Smooth muscle cell (in vitro differentiated cells): Measurements from ENCODE around the gene CDH12. TPM values are rescaled to one million over a fixed set of nuclear protein-coding genes. Genes with fewer than 3 reads are reported as not detected.
"Not testable (repeated sequence)": the region's sequence is repeated elsewhere in the genome, so short reads cannot be mapped to it uniquely, and the experiment has no call there.

ENCODE experiments used
- DNase-seq: peaks from one replicate; lab custom pipeline; 2025; ENCODE audit not compliant: unreplicated experiment; lab: John Stamatoyannopoulos, UW
- H2AFZ ChIP-seq: fragments of 200-600 bp; sonication (generic); 2 replicates; pipeline ENCODE4 v1.6.0; 2016; ENCODE audit warnings: antibody characterized with exemption, low read depth, mild to moderate bottlenecking
- H3F3A ChIP-seq: fragments of 200-600 bp; sonication (generic); 2 replicates; pipeline ENCODE4 v1.6.0; 2017; ENCODE audit warnings: antibody characterized with exemption, low read depth
- H3K27ac ChIP-seq: fragments of 200-600 bp; sonication (generic); 2 replicates; pipeline ENCODE4 v1.5.1; 2016; ENCODE audit warnings: low read depth, mild to moderate bottlenecking
- H3K27me3 ChIP-seq: fragments of 200-600 bp; sonication (generic); 2 replicates; pipeline ENCODE4 v1.6.1; 2016; ENCODE audit warnings: low read depth, mild to moderate bottlenecking
- H3K36me3 ChIP-seq: fragments of 200-600 bp; sonication (generic); 2 replicates; pipeline ENCODE4 v1.5.1; 2016; ENCODE audit warnings: low read depth
- H3K4me1 ChIP-seq: fragments of 200-600 bp; sonication (generic); 2 replicates; pipeline ENCODE4 v1.5.1; 2016; ENCODE audit warnings: low read depth
- H3K4me2 ChIP-seq: fragments of 200-600 bp; sonication (generic); 2 replicates; pipeline ENCODE4 v1.6.0; 2016; ENCODE audit warnings: mild to moderate bottlenecking
- H3K4me3 ChIP-seq: fragments of 200-600 bp; sonication (generic); 2 replicates; pipeline ENCODE4 v1.5.1; 2016; ENCODE audit warnings: mild to moderate bottlenecking
- H3K79me2 ChIP-seq: fragments of 200-600 bp; sonication (generic); 2 replicates; pipeline ENCODE4 v1.6.0; 2016; ENCODE audit warnings: low read depth, mild to moderate bottlenecking
- H3K9ac ChIP-seq: fragments of 200-600 bp; sonication (generic); 2 replicates; pipeline ENCODE4 v1.6.0; 2016; ENCODE audit warnings: low read depth
- H3K9me3 ChIP-seq: fragments of 200-600 bp; sonication (generic); replicated peaks from 2 replicates; pipeline ENCODE4 v1.5.1; 2016; ENCODE audit warnings: low read depth
- H4K20me1 ChIP-seq: fragments of 200-600 bp; sonication (generic); 2 replicates; pipeline ENCODE4 v1.6.0; 2016; ENCODE audit warnings: low read depth
- WGBS: methylation state at CpG from one replicate; pipeline ENCODE4 v1.1.7; 2016; ENCODE audit warnings: low lambda C conversion rate; 5-methylcytosine and 5-hydroxymethylcytosine counted together
- polyA plus RNA-seq: library from polyadenylated mRNA; unstranded; fragments of >200 nt; fragmentation: Nextera tagmentation; extraction: Ambion mirVana; gene quantifications from 2 replicates; pipeline ENCODE4 v1.2.1, GENCODE V29; 2016
- total RNA-seq: library from RNA; depleted of rRNA; stranded (reverse); fragments of >200 nt; gene quantifications from 2 replicates; pipeline ENCODE4 v1.2.3, GENCODE V29; 2014
- TF ChIP-seq, protein P1 (sequence below): fragments of 200-600 bp; sonication (generic); IDR thresholded peaks from 2 replicates; pipeline ENCODE4 v1.5.1; 2017; ENCODE audit warnings: borderline replicate concordance, mild to moderate bottlenecking, antibody characterized with exemption; ENCODE audit not compliant: insufficient read depth, poor library complexity, severe bottlenecking

Gene CDH12
- total and polyA plus RNA-seq, 2 experiments from 2014 or later = not detected

DNA sequence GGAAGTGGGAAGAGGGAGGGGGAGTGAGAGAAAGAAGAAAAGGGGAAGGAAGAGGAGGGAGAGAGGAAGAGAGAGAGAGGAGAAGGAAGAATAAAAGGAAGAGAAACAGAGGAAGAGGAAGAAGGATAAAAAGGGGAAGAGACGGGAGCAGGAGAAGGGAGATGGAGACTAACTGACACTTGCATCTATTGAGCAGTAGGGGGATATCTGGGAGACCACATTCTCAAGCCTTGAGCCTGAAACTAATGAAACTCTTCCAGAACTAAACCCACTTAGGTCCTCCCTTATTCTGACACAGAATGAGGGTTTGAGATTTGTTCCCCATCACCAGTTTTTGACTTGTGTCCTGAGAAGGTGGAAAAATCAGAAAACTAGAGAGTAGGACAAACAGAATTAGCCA, 533.3 kb downstream of the CDH12 start:
- Histone ChIP-seq H3K27ac (no peak overlapping the region), H3K4me2 (no peak overlapping the region), H4K20me1 (no peaks in the 10 kb centered on the region), H3K4me1 (no peaks in the 10 kb centered on the region), H3K4me3 (no peak overlapping the region), H3K9ac (no peak overlapping the region), H3K36me3 (no peaks in the 10 kb centered on the region), H3K27me3 (no peaks in the 10 kb centered on the region), H3K79me2 (no peaks in the 10 kb centered on the region), H2AFZ (no peak overlapping the region), H3K9me3 (no peaks in the 10 kb centered on the region), H3F3A (no peaks in the 10 kb centered on the region)
- TF ChIP-seq, protein P1, sequence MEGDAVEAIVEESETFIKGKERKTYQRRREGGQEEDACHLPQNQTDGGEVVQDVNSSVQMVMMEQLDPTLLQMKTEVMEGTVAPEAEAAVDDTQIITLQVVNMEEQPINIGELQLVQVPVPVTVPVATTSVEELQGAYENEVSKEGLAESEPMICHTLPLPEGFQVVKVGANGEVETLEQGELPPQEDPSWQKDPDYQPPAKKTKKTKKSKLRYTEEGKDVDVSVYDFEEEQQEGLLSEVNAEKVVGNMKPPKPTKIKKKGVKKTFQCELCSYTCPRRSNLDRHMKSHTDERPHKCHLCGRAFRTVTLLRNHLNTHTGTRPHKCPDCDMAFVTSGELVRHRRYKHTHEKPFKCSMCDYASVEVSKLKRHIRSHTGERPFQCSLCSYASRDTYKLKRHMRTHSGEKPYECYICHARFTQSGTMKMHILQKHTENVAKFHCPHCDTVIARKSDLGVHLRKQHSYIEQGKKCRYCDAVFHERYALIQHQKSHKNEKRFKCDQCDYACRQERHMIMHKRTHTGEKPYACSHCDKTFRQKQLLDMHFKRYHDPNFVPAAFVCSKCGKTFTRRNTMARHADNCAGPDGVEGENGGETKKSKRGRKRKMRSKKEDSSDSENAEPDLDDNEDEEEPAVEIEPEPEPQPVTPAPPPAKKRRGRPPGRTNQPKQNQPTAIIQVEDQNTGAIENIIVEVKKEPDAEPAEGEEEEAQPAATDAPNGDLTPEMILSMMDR = no peak
- DNase-seq = no peak
- WGBS = 22% methylated on average over 1 of the region's 1 CpG

GRCh38 chr5:22316294-22316693, 536.9 kb downstream of the CDH12 start:
- H3K4me3 ChIP-seq = no peak overlapping the region
- no peak overlapping the region for H3K4me2 ChIP-seq
- TF ChIP-seq, protein P1 = no peak
- no peak overlapping the region for H3K9ac ChIP-seq
- H3K36me3 ChIP-seq = no peaks in the 10 kb centered on the region
- no peaks in the 10 kb centered on the region for H4K20me1 ChIP-seq
- no peak overlapping the region for H2AFZ ChIP-seq
- no peaks in the 10 kb centered on the region for H3K79me2 ChIP-seq
- no peak for DNase-seq
- H3K9me3 ChIP-seq = no peaks in the 10 kb centered on the region
- H3K27ac ChIP-seq = no peak overlapping the region
- no peaks in the 10 kb centered on the region for H3K4me1 ChIP-seq
- H3K27me3 ChIP-seq = no peaks in the 10 kb centered on the region
- no peaks in the 10 kb centered on the region for H3F3A ChIP-seq

GRCh38 chr5:22315052-22315451, 538.1 kb downstream of the CDH12 start:
- H3K36me3 ChIP-seq, H3K4me2 ChIP-seq, H3K9ac ChIP-seq, H3F3A ChIP-seq, H3K27ac ChIP-seq, H3K9me3 ChIP-seq, DNase-seq, H3K79me2 ChIP-seq, H3K4me3 ChIP-seq, H3K4me1 ChIP-seq, H4K20me1 ChIP-seq, H3K27me3 ChIP-seq, H2AFZ ChIP-seq: not testable (repeated sequence)
- WGBS = 91% methylated on average over 12 of the region's 15 CpGs

DNA sequence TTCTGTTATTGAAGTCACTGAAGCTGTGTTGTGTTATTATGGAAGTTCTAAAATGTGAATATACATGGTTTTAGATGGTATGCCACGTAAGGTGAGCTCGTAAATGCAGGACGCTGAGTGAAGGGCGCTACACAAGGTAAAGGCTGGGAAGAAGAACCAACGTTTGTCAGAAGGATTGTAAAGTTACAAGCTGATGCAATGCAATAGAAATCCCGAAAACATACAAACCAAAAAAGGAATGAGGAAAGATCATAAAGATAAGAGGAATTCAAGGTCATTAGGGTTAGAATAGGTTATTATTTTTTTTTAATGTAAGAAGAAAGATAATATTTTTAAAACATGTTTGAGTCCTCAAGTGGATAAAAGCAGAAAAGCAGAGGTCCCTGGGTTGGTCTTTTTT, 538.6 kb downstream of the CDH12 start:
- Histone ChIP-seq H3K9ac (no peak overlapping the region), H3K4me3 (no peak overlapping the region), H3K36me3 (no peaks in the 10 kb centered on the region), H2AFZ (no peak overlapping the region), H3K27me3 (no peaks in the 10 kb centered on the region), H3F3A (no peaks in the 10 kb centered on the region), H3K9me3 (no peaks in the 10 kb centered on the region), H3K4me1 (no peaks in the 10 kb centered on the region), H3K4me2 (no peak overlapping the region), H3K27ac (no peak overlapping the region), H4K20me1 (no peaks in the 10 kb centered on the region), H3K79me2 (no peaks in the 10 kb centered on the region)
- TF ChIP-seq, protein P1 = no peak
- no peak for DNase-seq
- 87% methylated on average over 6 of the region's 6 CpGs for WGBS
